Mesothelial cell of epicardium (in vitro differentiated cells): Measurements from ENCODE around the gene CYTH4. TPM values are rescaled to one million over a fixed set of nuclear protein-coding genes. Genes with fewer than 3 reads are reported as not detected.

Source experiments
- DNase-seq, 2 experiments: peaks; one replicate each; pipeline ENCODE4 v3.0.0; 2021; ENCODE audit warnings: low spot score in 2 of 2; ENCODE audit not compliant: unreplicated experiment in 2 of 2
- H3K27ac Mint-ChIP-seq: 2 replicates; pipeline ENCODE4 v1.8.0; 2021; ENCODE audit warnings: mixed read lengths
- H3K27me3 Mint-ChIP-seq: 2 replicates; pipeline ENCODE4 v1.8.0; 2021; ENCODE audit warnings: low read depth, mixed read lengths
- H3K36me3 Mint-ChIP-seq: 2 replicates; pipeline ENCODE4 v1.8.0; 2021; ENCODE audit warnings: mixed read lengths
- H3K4me1 Mint-ChIP-seq: 2 replicates; pipeline ENCODE4 v1.8.0; 2021; ENCODE audit warnings: mixed read lengths
- H3K4me3 Mint-ChIP-seq: 2 replicates; pipeline ENCODE4 v1.8.0; 2021; ENCODE audit warnings: mild to moderate bottlenecking, moderate library complexity, mixed read lengths
- H3K9me3 Mint-ChIP-seq: 2 replicates; pipeline ENCODE4 v1.8.0; 2021; ENCODE audit warnings: mixed read lengths
- CTCF ChIP-seq: fragments of 200-600 bp; sonication (generic); IDR thresholded peaks from one replicate; pipeline ENCODE4 v1.5.0; 2021; ENCODE audit warnings: antibody characterized with exemption; ENCODE audit not compliant: unreplicated experiment
- total RNA-seq: library from RNA; stranded (reverse); gene quantifications from 3 replicates; pipeline ENCODE4 v1.2.1, GENCODE V29; 2021

CYTH4 gene
- total RNA-seq, 1 donor from 2014 or later: not detected

GRCh38 chr22:37304595-37305343 lies 22.5 kb downstream of the CYTH4 start:
- Mint-ChIP-seq H3K36me3 (no peaks in the 10 kb centered on the region), H3K4me3 (no peak overlapping the region), H3K27ac (no peak overlapping the region), H3K27me3 (peaks cover 3% of the 10 kb centered on the region), H3K4me1 (peaks cover 23% of the 10 kb centered on the region), H3K9me3 (no peaks in the 10 kb centered on the region)
- no peak for TF ChIP-seq CTCF
- DNase-seq: no peak

GRCh38 chr22:37305887-37306286 lies 23.6 kb downstream of the CYTH4 start:
- Mint-ChIP-seq H3K4me3 (no peak overlapping the region), H3K4me1 (peaks cover 30% of the 10 kb centered on the region), H3K36me3 (no peaks in the 10 kb centered on the region), H3K27me3 (peaks cover 2% of the 10 kb centered on the region), H3K27ac (no peak overlapping the region), H3K9me3 (no peaks in the 10 kb centered on the region)
- no peak for TF ChIP-seq CTCF
- no peak for DNase-seq

GRCh38 chr22:37306494-37306829 lies 24.2 kb downstream of the CYTH4 start:
- Mint-ChIP-seq H3K36me3 (no peaks in the 10 kb centered on the region), H3K27me3 (no peaks in the 10 kb centered on the region), H3K4me1 (peaks cover 30% of the 10 kb centered on the region), H3K9me3 (no peaks in the 10 kb centered on the region), H3K4me3 (no peak overlapping the region), H3K27ac (peak overlapping the region; percentile 96)
- DNase-seq: no peak
- TF ChIP-seq CTCF: no peak

- Mint-ChIP-seq H3K4me3 (no peak overlapping the region), H3K4me1 (peaks cover 28% of the 10 kb centered on the region), H3K36me3 (no peaks in the 10 kb centered on the region), H3K27me3 (peaks cover 2% of the 10 kb centered on the region), H3K9me3 (no peaks in the 10 kb centered on the region), H3K27ac (peak overlapping the region; percentile 96)
- TF ChIP-seq CTCF: no peak
- no peak for DNase-seq
Observed at GRCh38 chr22:37308385-37309200, 26.3 kb downstream of the CYTH4 start.

- Mint-ChIP-seq H3K27ac (no peak overlapping the region), H3K4me3 (no peak overlapping the region), H3K4me1 (peaks cover 28% of the 10 kb centered on the region), H3K36me3 (no peaks in the 10 kb centered on the region), H3K9me3 (no peaks in the 10 kb centered on the region), H3K27me3 (peaks cover 2% of the 10 kb centered on the region)
- DNase-seq: no peak
- TF ChIP-seq CTCF: no peak
Observed at GRCh38 chr22:37309211-37310074, 27.1 kb downstream of the CYTH4 start.
